GM06990 (cell line): ENCODE measurements around the gene ADNP.
"Not testable (repeated sequence)": the region's sequence is repeated elsewhere in the genome, so short reads cannot be mapped to it uniquely, and the experiment has no call there.

Experiments used
- DNase-seq: peaks from one replicate; pipeline ENCODE4 v3.0.0-alpha.2; 2011; ENCODE audit not compliant: insufficient read length; ENCODE audit errors: extremely low read depth
- H3K27me3 ChIP-seq: replicated peaks from 2 replicates; pipeline ENCODE4 v1.6.0; 2011; ENCODE audit warnings: low read length; ENCODE audit not compliant: control insufficient read depth, insufficient read depth
- H3K36me3 ChIP-seq: 2 replicates; pipeline ENCODE4 v1.5.1; 2011; ENCODE audit warnings: low read length; ENCODE audit not compliant: control insufficient read depth, insufficient read depth
- H3K4me3 ChIP-seq: replicated peaks from 2 replicates; pipeline ENCODE4 v1.5.1; 2011; ENCODE audit warnings: low read depth, mild to moderate bottlenecking, control low read depth, low read length
- CTCF ChIP-seq: IDR thresholded peaks from 2 replicates; pipeline ENCODE4 v1.5.1; 2011; ENCODE audit warnings: low read length, control low read depth, mild to moderate bottlenecking, inconsistent platforms; ENCODE audit not compliant: insufficient read depth, poor library complexity, severe bottlenecking

The ADNP gene

DNA sequence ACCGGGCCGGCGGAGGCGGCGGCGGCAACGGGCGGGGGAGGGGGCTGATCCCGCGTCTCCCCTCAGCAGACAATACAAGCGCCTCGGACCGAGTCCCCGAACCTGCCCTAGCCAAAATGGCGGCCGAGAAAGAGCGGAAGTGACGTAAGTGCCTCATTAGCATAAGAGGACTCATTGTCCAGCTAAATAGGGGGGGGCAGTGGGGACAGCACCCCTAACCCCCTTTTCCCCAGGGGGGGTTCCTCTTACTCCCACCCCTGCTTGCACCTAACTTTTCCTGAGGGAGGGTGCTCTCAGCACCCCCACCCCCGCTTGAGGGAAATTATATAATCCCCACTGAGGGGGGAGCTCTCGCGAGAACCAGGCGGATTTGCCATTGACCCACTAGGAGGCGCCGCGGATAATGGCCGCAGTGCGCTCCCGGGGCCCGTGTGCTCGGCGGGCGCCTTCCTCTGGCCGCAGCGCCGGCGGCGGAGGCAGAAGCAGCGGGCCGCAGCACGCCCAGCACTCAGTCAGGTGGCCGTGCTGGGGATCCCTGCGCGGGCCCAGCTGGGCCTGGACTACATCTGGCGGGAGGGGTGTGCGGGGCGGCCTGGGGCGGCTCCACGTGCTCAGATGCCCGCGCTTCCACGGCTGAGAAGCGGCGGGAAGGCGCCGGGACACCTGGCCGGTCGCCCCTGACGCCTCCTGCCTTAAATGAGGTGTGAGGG is at the start of gene ADNP:
Gene ADNP, minus strand, starts transcription at position 132 of the 710 bp plus-strand sequence. CDS start 27,441 bp downstream, outside the sequence.
- Histone ChIP-seq H3K36me3 (peaks cover 4% of the 10 kb centered on the region), H3K27me3 (no peaks in the 10 kb centered on the region), H3K4me3 (peak within 1 kb of the TSS; percentile 85)
- peak; percentile 70 for TF ChIP-seq CTCF
- peak; percentile 96 for DNase-seq

DNA sequence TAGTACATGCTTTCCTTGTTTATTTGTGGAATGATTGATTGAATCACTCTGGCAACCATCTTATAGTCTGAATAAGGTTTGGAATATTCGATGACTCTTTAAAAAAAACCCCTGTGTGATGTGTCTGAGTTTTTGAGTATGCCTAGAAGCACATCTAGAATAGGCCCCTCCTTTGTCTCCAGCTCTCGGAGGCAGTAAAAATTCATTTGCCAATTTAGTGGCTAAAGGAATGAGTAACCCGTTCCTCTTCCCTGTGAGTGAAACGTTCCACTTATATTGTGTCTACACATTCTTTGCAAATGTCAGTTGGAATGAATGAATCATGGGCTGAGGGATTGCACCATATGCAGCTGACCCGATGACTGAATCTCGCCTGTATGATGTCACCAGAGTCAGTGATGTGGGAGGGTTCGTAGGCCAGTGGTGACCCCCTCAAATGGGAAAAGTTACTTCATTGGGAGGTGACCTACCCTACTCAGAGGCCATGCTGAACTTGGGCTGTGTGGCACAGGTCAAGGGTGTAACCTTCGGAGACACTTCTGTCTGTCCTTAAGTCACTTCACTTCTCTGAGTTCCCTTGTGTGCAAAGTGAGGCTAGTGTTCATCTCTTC is 48.9 kb upstream of the ADNP start:
- H3K27me3 ChIP-seq = peaks cover 2% of the 10 kb centered on the region; the same call in 1 of the 2 replicates

DNA sequence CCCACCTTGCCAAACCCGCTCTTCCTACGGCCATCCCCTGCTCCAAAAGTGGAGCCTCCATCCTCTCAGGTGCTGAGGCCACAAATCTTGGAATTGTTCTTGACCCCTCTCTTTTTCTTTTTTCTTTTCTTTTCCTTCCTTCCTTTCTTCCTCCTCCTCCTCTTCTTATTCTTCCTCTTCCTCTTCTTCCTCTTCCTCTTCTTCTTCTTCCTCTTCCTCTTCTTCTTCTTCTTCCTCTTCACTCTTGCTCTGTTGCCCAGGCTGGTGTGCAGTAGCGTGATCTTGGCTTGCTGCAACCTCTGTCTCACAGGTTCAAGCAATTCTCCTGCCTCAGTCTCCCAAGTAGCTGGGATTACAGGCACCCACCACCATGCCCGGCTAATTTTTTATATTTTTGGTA is 47.3 kb upstream of the ADNP start:
- not testable (repeated sequence) for H3K27me3 ChIP-seq, DNase-seq, H3K36me3 ChIP-seq, H3K4me3 ChIP-seq

More for the DNA sequence above, 48.9 kb upstream of the ADNP start:
- H3K36me3 ChIP-seq = no peaks in the 10 kb centered on the region
- TF ChIP-seq CTCF = no peak
- no peak overlapping the region for H3K4me3 ChIP-seq
- no peak for DNase-seq

DNA sequence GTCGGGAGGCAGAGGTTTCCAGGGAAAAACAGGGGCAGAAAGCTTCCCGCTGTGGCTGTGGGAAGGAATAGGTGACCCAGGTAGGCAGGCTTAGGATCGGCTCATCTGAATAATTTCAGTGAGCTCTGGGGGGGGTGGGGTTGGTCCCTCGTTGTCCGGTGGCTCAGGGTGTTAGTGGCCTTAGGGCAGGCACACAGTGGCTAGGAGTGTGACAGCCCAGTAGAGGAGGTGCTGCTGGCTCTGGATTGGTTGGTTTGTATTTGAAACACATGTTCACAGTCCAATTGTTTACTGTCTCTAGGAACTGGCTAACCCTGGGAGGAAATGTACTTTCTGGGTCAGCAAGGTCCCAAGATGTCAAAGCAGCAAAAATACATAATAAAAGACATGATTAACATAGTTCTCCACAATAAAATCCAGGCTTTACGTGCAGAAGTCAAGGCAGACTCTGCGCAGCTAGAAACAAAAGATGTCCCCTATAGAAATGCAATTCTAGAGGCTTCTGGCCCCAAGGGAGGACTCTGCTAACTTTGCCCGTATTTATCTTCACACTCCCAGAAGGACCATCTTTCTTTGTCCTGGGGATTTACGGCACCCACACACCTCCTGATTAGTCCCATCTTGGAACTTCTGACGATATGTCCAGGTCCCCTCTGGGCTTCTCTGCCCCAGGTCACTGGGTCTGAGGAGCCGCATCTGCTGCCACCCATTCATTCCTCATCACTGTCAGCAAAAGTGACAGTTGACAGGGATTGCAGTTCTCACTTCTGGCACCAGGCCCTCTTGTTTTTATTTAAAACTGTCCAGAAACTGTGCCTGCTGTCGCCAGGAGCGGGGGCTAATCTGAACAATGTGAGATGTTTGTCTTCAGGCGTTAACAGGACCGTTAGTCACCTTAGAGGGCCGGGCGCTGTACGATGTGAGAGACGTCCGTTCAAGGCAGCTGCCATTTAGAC is 46.1 kb upstream of the ADNP start:
- Histone ChIP-seq H3K27me3 (peaks cover 2% of the 10 kb centered on the region; the same call in 1 of the 2 replicates), H3K36me3 (no peaks in the 10 kb centered on the region), H3K4me3 (no peak overlapping the region)
- no peak for TF ChIP-seq CTCF
- DNase-seq = no peak

GRCh38 chr20:50975701-50976330 is 44.6 kb upstream of the ADNP start:
- Histone ChIP-seq H3K36me3 (no peaks in the 10 kb centered on the region), H3K27me3 (peaks cover 2% of the 10 kb centered on the region; the same call in 1 of the 2 replicates), H3K4me3 (no peak overlapping the region)
- no peak for DNase-seq
- no peak for TF ChIP-seq CTCF
